Measurements from ENCODE around the gene BTBD8.

DNA sequence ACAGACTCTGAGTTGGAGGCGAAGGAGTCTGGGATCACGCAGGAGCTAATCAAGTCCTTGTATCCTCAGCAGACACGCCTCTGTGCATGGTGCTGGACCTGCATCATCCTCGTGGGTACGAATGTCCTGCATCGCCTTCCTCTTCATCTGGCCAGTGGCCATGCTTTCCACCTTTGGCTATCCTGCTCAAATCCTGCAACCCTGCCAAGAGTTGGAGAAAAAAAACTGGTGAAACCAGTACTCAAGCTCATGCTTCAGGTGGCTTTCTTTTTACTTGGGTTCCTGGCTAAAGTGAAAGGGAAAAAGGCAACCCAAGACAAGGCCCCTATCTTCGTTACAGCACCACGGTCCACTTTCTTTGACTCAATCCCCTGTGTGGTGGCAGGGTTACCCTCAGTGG lies 13.8 kb upstream of the BTBD8 start:
- TF ChIP-seq, protein P1, sequence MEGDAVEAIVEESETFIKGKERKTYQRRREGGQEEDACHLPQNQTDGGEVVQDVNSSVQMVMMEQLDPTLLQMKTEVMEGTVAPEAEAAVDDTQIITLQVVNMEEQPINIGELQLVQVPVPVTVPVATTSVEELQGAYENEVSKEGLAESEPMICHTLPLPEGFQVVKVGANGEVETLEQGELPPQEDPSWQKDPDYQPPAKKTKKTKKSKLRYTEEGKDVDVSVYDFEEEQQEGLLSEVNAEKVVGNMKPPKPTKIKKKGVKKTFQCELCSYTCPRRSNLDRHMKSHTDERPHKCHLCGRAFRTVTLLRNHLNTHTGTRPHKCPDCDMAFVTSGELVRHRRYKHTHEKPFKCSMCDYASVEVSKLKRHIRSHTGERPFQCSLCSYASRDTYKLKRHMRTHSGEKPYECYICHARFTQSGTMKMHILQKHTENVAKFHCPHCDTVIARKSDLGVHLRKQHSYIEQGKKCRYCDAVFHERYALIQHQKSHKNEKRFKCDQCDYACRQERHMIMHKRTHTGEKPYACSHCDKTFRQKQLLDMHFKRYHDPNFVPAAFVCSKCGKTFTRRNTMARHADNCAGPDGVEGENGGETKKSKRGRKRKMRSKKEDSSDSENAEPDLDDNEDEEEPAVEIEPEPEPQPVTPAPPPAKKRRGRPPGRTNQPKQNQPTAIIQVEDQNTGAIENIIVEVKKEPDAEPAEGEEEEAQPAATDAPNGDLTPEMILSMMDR (conservative IDR thresholded peaks at IDR 0.05; ENCODE audit: low read length) = no peak
- TF ChIP-seq EZH2phosphoT487 (IDR thresholded peaks at IDR 0.05; ENCODE audit: borderline replicate concordance, low read depth, low read length) = no peak

All from OCI-LY7 (cell line).